CD1c-positive myeloid dendritic cell (primary cell): ENCODE results near the gene RHO.
"Not testable (repeated sequence)": the region's sequence is repeated elsewhere in the genome, so short reads cannot be mapped to it uniquely, and the experiment has no call there.

ENCODE experiments used
- DNase-seq: peaks from one replicate; pipeline ENCODE4 v3.0.0-alpha.2; 2016; ENCODE audit errors: extremely low spot score

Gene RHO

DNA sequence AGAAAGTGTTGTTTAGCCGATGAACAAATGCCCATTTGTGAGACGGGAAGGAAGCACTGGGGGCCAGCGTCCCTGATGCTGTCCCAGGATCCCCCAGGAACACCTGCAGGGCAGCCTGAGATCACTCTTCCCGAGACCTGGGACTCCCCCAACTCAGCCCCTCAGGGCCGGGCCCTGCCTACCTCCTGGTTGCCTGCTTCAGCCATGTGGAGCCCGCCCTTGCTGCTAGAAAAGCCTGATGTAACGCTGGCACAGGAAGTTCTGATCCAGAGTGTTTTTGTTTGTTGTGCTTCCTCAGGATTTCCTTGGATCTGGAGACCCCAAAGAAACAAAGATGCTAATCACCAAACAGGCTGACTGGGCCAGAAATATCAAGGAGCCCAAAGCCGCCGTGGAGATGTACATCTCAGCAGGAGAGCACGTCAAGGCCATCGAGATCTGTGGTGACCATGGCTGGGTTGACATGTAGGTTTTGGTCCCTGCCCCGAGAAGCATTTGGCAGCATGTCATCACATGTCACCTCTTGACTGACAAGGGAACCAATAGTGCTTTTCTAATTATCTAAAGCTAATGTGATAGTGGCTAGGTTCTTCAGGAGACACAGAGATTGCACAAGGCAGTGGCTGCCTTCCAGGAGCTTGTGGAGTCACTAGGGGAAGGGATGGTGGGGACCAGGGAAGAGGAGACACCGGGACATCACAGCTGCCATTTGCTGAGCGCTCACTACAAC, 28.7 kb upstream of the RHO start:
- DNase-seq = not testable (repeated sequence)

DNA sequence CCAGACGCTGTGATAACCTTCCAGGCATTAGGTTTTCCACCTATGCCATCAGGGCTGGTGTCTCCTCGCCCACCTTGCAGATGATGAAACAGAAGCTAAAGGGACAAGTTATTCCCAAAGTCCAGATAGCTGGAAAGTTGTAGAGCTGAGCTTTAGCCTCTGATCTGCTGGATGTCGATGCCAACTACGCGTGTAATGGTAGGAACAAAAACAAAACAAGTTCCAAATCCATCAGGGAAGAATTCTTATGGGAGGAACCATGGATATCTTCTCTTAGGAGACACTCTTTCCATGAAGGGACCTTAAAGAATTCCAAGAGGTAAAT, 28.1 kb upstream of the RHO start:
- no peak for DNase-seq

DNA sequence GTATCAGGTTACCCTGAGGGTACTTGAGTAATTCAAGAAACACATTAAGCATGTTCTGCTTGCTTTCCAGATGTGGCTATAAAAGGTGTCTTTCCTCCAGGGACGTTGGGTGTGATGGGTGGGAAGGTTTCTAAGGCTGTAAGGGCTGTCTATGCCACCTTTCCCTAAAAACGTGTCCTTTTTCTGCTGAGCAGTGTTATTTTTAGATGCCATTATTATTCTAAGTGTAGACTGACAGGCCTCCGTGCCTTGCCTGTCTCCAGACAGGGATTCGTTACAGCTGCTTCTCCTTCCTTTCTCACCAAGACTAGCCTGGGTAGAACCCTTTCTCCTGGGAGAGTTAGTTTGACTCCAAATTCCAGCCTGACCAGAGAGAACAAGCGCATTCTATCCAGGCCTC, 26.8 kb upstream of the RHO start:
- no peak for DNase-seq

DNA sequence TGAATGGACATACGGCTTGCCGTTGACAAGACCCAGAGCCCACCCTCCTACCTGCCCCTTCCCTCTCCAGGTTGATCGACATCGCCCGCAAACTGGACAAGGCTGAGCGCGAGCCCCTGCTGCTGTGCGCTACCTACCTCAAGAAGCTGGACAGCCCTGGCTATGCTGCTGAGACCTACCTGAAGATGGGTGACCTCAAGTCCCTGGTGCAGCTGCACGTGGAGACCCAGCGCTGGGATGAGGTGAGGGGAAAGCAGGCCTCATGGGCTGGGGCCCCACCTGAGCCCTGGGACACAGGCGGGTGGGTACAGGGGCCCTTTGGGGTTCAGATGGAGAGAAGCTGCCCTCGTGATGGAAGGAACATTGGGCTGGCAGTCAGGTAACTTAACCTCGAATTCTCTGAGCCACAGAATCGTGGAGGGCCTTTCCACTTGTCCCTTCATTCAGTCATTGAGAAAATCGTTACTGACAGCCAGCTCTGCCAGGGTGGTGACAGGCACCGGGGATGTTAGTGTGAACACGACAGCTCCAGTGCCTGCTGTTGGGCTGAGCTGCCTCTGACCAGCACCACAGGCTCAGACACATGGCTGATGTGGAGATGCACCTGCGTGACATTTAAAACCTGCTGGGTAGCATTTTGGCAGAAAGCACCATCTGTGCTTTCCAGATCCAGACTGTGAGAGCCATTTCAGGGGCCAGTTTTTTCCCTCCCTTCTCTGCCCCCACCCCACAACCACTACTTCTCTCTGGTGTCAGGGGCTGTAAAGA, 25.6 kb upstream of the RHO start:
- DNase-seq = no peak

DNA sequence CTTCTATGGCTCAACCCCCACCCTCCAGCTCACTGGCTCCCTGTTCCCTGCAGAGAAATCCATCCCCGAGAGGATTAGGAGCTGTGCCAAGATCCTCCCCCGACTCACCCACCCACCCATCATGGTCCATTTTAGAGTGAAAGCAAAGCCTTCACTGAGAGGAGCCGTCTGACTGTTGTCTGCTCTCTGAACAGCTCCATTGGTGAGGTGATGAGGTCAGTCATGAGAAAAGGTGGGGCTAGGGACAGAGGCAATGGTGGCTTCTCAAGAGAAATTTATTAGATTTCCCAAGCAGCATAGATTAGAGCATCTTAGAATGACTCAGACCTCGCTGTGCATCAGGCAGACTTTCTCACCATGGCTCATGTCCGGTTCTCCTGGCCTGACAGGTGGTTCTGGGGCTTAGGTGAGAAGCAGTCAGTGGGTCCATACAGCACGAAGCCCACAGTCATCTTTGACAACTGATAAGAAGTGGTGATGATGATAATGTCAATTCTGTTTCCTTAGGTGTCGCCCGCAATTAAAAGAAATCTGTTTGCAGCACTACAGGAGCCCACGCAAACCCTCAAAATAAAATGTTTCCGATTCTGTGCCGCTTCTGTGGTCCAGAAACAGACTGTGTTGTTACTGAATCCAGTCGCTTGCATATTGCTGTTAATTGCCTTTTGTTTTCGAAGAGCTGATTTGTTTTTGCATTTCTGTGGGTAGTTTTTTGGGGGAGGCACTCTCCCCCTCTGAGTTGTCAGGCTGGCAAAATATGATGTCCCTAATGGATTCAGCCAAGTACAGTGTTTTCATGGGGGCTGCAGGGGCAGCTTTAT, 24.8 kb upstream of the RHO start:
- DNase-seq = no peak

DNA sequence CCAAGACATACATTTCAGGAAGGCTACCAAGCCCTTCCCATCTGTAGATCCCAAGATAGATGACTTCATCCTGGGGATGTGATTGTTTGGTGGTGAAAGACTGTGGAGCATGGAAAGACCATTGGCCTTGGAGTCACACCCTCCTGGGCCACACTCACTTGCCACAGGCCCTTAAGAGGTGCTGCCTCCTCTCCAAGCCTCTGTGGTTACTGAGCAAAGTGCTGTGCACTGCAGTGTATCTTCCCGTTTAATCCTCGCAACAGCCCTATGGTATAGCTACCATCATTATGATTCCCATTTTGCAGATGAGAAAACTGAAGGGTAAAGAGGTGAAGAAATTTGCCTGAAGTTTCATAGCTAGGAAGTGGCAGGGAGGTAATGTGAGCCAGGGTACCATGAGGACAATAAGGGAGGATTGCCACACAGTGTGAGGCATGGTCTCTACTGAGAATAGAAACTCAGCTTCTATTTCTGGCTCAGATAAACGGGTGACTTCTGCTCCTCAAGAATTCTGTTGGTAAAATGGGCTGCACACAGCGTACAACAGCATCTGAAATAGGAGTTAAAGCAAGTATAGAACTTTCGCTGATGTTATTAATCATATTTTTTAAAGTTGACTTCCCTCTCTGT, 23.9 kb upstream of the RHO start:
- no peak for DNase-seq

DNA sequence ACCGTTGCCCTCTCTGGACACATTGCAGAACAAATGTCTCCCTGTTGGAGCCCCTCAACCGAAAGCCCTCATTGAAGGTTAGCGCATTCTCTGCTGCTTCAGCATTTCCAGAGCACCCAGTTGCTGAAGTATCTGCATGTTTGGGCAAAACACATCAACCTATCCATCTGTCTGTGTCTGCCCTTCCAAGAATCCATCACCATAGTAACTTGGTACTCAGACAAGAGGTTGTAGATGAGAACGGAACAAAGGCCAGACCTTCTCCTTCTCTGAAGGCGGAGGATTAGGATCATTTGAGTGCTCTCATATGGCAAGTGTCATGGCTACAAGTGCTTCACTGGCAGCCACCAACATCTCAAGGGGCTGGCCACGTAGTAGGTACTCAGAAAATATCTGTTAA, 23.1 kb upstream of the RHO start:
- no peak for DNase-seq

DNA sequence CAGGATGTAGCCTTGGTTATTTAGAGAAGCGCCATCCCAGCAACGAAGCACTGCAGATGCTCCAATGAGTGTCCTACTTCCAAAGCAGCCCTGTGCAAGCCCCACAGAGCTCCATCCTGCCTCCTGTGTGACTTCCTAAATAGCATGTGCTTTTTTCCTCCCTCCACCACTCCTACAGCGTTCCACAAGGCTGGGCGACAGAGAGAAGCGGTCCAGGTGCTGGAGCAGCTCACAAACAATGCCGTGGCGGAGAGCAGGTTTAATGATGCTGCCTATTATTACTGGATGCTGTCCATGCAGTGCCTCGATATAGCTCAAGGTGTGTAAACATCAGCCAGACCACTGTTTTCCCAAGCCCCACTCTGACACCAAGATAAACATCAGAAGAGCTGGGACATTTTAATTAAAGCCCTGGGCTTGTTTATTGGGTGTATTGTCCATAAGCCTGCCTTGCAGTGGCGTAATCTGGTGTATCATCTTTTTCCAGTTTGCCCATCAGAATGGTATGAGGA, 22.2 kb upstream of the RHO start:
- DNase-seq = no peak

DNA sequence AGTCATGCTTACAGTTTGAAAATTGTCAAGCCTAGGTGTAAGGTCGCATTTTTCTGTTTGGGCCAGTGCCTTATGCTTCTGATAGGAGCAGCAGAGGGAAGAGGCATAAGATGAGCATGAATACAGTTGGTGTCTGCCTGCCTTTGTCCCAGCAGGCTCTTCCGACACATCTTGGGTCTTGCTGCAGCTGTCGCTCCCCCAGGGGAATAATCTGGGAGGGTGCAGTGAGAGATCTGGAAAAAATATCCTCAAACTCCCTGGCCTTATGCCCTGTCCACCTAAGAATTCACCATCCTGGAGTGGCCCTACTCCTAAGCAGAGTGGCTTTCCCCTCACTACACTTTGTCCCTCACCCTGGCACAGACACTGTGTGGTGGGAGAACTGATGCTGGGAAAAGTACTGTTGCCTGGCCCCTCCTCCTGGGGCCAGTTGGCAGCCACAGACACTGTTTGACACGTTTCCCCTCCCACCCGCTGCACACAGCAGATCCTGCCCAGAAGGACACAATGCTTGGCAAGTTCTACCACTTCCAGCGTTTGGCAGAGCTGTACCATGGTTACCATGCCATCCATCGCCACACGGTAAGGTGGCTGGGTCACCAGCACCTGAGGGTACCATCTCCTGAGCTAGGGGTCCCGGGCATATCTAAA, 21.1 kb upstream of the RHO start:
- no peak for DNase-seq

DNA sequence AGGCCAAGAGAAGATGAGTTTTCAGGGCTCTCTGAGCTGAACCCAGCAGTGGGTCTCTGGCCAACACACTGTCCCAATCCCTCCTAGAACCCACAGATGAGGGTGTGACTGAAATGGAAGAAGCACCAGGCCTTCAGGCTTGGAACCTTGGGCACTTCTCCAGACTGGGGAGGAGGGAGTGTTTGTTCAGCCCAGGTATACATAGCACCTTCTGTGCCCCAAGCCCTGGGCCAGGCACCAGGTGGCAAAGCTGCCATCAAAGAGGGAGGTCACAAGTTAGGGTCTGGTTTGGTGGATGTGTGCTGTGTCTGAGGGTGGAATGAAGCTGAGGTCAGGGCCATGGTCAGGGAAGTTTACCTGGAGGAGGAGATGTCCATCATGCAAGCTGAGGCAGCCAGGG, 15.8 kb upstream of the RHO start:
- no peak for DNase-seq

DNA sequence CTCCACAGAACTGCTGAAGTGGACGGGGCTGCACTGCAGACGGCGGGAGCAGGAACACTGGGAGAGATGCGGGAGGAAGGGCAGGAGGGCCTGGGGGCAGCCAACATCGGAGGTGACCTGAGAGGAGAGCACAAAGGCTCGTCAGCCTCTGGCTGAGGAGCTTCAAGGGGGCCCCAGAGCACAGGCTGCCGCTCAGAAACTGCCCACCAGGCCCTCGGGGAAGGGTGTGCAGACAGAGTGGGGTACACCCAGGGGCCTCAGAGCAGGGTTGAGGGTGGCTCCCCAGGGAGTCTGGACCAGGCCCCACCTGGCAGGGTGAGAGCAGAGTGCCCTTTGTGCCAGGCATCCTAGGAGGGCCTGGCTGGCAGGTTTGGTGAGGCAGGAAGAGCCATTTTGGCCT, 14.7 kb upstream of the RHO start:
- no peak for DNase-seq

DNA sequence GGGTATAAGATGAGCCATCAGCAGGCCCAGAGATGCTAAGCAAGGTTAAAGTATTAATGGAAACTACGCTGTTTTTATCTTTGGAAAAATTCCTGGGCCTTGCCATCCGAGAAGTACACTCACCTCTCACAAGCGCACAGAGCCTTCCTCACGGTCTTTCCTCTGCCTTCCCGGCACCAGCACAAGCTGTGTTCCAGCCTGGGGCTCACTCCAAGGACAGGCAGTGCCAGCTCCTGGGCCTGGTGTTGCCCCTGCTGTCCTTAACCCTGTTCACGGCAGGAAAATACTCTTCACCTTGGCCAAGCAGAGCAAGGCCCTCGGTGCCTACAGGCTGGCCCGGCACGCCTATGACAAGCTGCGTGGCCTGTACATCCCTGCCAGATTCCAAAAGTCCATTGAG, 14.3 kb upstream of the RHO start:
- no peak for DNase-seq

DNA sequence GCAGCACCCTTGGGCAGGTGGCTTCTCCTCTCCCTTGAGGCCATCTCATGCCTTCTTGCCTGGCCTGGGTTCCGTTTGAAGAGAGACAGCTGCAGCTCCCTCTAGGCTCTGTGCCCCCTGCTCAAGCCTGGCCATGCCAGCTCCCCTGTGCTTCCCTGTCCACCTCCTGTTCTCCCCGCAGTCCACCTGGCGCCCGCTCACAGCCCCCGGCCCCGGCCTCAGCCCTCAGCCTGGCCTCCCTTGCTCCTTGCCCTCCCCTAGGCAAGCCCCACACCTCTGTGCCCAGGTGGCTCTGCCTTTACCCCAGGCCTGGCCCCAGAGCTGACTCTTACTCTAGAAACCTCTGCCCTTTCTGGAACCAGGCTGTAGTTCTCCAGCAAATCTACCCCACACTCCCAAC, 13.9 kb upstream of the RHO start:
- no peak for DNase-seq

DNA sequence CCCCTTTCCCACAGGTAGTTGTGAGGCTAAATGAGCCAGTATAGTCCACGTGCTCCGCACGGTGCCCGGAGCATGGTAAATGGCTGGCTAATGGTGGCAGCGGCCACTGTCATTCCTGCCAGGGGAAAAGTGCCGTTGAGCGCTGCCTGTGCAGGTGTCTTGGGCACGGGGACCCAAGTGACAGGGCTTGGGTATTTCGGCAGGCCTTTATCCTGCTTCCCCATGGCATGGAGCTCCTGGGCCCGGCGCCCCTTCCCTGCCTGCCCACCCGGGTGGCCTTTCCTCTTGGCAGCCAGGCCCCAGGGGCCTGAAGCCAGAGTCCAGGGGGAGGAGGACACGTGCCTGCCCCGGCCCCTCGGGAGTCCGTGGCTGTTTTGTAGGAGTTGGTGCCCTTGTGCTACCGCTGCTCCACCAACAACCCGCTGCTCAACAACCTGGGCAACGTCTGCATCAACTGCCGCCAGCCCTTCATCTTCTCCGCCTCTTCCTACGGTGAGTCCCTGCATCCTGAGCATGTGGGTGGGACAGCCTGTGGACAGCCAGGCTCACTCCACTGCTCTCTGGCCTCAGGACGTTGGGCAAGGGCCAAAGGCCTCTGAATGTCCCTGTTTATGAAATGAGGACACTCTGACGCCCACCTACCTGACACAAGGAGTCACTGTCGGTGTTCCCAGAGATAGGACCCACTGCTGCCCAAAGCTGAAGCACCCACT, 13.2 kb upstream of the RHO start:
- DNase-seq = not testable (repeated sequence)

DNA sequence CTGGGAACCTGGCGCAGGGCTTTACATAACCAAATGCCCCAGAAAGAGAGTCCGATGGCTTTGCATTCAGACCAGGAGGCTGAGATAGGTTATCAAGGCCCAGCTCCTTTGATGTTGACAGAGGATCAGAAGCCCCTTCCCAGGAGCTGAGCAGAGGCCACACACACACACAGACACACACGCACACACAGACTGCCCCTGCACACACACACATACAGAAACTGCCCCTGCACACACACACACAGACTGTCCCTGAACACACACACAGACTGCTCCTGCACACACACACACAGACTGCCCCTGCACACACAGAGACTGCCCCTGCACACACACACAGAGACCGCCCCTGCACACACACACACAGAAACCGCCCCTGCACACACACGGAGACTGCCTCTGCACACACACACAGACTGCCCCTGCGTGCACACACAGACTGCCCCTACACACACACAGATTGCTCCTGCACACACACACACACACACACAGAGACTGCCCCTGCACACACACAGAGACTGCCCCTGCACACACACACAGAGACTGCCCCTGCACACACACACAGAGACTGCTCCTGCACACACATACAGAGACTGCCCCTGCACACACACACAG, 12.5 kb upstream of the RHO start:
- DNase-seq = not testable (repeated sequence)

DNA sequence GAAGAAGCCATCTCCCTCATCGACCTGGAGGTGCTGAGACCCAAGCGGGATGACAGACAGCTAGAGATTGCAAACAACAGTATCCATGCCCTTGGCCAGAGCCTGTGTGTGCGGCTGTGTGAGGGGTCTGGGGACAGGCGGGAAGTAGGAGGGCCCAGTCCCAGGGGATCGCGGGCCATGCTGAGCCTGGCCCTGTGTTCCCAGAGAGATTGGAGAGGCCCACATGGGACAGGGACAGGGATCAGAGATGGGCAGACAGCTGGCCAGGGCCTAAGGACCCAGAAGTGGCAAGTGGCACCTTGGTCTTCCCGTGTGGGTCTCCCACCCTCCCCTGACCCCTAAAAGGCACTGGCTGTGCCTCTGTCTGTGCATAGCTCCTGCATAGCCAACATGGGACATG, 10.9 kb upstream of the RHO start:
- no peak for DNase-seq

DNA sequence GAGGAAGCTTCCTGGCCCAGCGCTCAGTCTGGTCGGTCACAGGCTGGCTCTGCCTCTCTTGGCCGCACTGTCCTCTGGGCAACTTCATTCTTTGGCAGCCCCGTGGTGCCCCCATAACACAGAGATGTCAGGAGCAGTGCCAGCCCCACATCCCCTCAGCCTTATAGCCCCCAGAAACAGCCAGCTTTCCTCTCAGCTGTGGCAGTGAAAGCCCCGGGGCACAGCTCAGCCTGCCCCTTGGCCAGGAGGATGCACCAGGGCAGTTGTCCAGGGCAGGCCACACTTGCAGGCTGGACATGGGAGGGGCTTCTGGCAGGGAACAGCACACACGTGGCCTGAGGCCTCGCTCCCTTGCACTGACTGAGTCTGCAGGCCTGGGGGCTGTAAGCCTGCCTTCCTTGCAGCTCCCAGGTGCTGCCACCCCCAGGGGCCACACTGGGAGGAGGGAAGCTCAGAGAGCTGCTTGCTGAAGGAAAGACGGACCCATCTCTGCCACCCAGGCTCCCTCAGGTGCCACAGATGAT, 10.3 kb upstream of the RHO start:
- DNase-seq = no peak

DNA sequence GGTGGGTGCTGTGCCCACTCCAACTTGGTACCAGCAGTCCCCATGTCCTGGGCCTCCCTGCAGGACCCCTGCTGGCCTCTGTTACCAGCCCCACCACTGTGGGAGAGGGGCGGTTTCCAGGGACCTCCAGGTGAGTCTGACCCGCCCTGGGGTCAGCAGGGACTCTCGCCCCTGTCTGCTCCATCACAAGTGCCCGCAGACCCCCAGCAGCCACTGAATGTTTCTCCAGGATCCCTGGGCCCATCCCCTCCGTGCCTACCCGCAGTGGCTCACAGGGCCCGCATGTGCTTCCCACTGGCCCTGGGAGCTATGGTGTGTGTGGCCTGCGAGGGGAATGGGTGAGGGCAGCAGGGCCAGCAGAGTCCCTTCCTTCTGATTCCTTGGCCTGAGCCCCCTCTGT, 9.9 kb upstream of the RHO start:
- DNase-seq = no peak

DNA sequence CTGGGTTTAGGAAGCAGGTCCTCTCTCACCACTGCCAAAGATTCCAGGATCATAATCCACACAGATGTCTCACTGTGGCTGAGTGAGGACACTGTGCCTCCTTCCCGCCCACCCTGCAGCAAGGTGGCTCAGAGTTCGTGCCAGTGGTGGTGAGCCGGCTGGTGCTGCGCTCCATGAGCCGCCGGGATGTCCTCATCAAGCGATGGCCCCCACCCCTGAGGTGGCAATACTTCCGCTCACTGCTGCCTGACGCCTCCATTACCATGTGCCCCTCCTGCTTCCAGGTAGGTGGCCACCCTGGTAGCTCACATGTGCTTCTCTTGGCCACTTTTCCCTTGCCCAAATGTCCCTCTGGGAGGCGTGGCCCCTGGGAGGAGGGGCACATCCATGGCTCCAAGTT, 9.0 kb upstream of the RHO start:
- DNase-seq = no peak
